HG03432 (cell line): ENCODE measurements around the gene FBXO33.

Source experiments
- ATAC-seq: cut with Tn5 transposase; IDR thresholded peaks from one replicate; pipeline ENCODE4 v1.9.1; 2021; ENCODE audit warnings: mild to moderate bottlenecking, moderate library complexity; ENCODE audit not compliant: unreplicated experiment

The FBXO33 gene

GRCh38 chr14:39432179-39432618, at the start of gene FBXO33:
TSS of gene FBXO33 (minus strand) at chr14:39432433. CDS start at chr14:39432162, 271 bp downstream.
- peak; percentile 88 for ATAC-seq

GRCh38 chr14:39474416-39474911, 42.2 kb upstream of the FBXO33 start:
- ATAC-seq, result peak; percentile 92

GRCh38 chr14:39472078-39472477, 39.8 kb upstream of the FBXO33 start:
- ATAC-seq, result no peak

GRCh38 chr14:39469094-39469710, 37.0 kb upstream of the FBXO33 start:
- ATAC-seq, result peak; percentile 98

- ATAC-seq, result peak; percentile 56
Measured at GRCh38 chr14:39467889-39468524, 35.8 kb upstream of the FBXO33 start.

GRCh38 chr14:39459795-39460478, 27.7 kb upstream of the FBXO33 start:
- ATAC-seq, result no peak

GRCh38 chr14:39456702-39457250, 24.5 kb upstream of the FBXO33 start:
- ATAC-seq, result no peak

GRCh38 chr14:39454906-39455539, 22.8 kb upstream of the FBXO33 start:
- no peak for ATAC-seq

- no peak for ATAC-seq
Measured at GRCh38 chr14:39452680-39453079, 20.4 kb upstream of the FBXO33 start.

- peak; percentile 51 for ATAC-seq
Measured at GRCh38 chr14:39451811-39452210, 19.6 kb upstream of the FBXO33 start.

GRCh38 chr14:39447175-39447661, 15.0 kb upstream of the FBXO33 start:
- ATAC-seq, result no peak

- peak; percentile 61 for ATAC-seq
Measured at GRCh38 chr14:39446131-39446744, 14.0 kb upstream of the FBXO33 start.

GRCh38 chr14:39442293-39442692, 10.1 kb upstream of the FBXO33 start:
- no peak for ATAC-seq

- ATAC-seq, result no peak
Measured at GRCh38 chr14:39441805-39442204, 9.6 kb upstream of the FBXO33 start.

GRCh38 chr14:39440975-39441374, 8.7 kb upstream of the FBXO33 start:
- no peak for ATAC-seq

GRCh38 chr14:39435241-39435640, 3.0 kb upstream of the FBXO33 start:
- ATAC-seq, result no peak

GRCh38 chr14:39434401-39434800, 2.2 kb upstream of the FBXO33 start:
- no peak for ATAC-seq

- no peak for ATAC-seq
Measured at GRCh38 chr14:39433452-39433813, 1.2 kb upstream of the FBXO33 start.

- ATAC-seq, result peak; percentile 73
Measured at GRCh38 chr14:39432619-39433451, 602 bp upstream of the FBXO33 start.
